ENCODE data around the gene FYCO1. TPM values are rescaled to one million over a fixed set of nuclear protein-coding genes. Genes with fewer than 3 reads are reported as not detected.

FYCO1 gene
- polyA plus RNA-seq, 3 donors: 0.59 to 5.0 (median 1.3) TPM

- Histone ChIP-seq H3K36me3 (replicated peaks in 1 of 2; ENCODE audit: control insufficient read depth in 1 of 2, insufficient read depth in 2 of 2, low read length in 2 of 2) (no peaks in the 10 kb centered on the region), H3K4me3 (replicated peaks in 1 of 3; ENCODE audit: low read depth in 2 of 3, low read length in 3 of 3) (no peak overlapping the region), H3K79me2 (ENCODE audit: insufficient read depth, low read length) (no peaks in the 10 kb centered on the region), H3K27ac (ENCODE audit: low read depth in 1 of 2, low read length in 2 of 2) (no peak overlapping the region), H3K9ac (ENCODE audit: insufficient read depth, low read length, poor library complexity, severe bottlenecking) (no peak overlapping the region), H3K4me1 (ENCODE audit: control insufficient read depth in 1 of 2, insufficient read depth in 2 of 2, low read length in 2 of 2) (peaks cover 36 to 37% of the 10 kb centered on the region in 2 donors), H3K9me3 (replicated peaks in 1 of 2; ENCODE audit: control insufficient read depth in 1 of 2, insufficient read depth in 1 of 2, low read length in 2 of 2) (no peaks in the 10 kb centered on the region), H4K20me1 (ENCODE audit: insufficient read depth, low read length) (no peaks in the 10 kb centered on the region), H3K27me3 (ENCODE audit: control insufficient read depth in 2 of 2, insufficient read depth in 2 of 2, low read length in 2 of 2) (no peaks in the 10 kb centered on the region), H3K4me2 (replicated peaks; ENCODE audit: extremely low read depth, low read length, poor library complexity, severe bottlenecking) (no peak overlapping the region), H2AFZ (ENCODE audit: insufficient read depth, low read depth, low read length, poor library complexity, severe bottlenecking) (no peak overlapping the region)
- TF ChIP-seq CTCF (IDR thresholded peaks at IDR 0.05): no peak
- peaks cover 0 to 7% (median 1%) of the 10 kb centered on the region in 3 donors for H3K27me3 Mint-ChIP-seq (ENCODE audit: low read depth in 3 of 3)
- peak in 2 of 3 donors; percentile 27 to 55 for DNase-seq
- H3K4me3 Mint-ChIP-seq: no peak overlapping the region
- H3K4me1 Mint-ChIP-seq: peaks cover 48% of the 10 kb centered on the region
- peaks cover 2 to 8% (median 6%) of the 10 kb centered on the region in 7 donors for H3K9me3 Mint-ChIP-seq
- H3K27ac Mint-ChIP-seq: peak overlapping the region in 6 of 7 donors; percentile 39 to 82 (median 67)
- H3K36me3 Mint-ChIP-seq: peaks cover 0 to 3% of the 10 kb centered on the region in 2 donors
- WGBS (ENCODE audit: insufficient coverage): no CpG with 5 or more reads among the region's 7 CpGs
- intact Hi-C loops (cut with micrococcal nuclease): loop anchor here in 1 of 2 donors (10.0 kb wide), 1 partner anchor 51 kb away; no protein-coding TSS in a partner anchor
These were observed 17.9 kb upstream of the FYCO1 start for GRCh38 chr3:46013316-46014094.

- Histone ChIP-seq H3K36me3 (replicated peaks in 1 of 2; ENCODE audit: control insufficient read depth in 1 of 2, insufficient read depth in 2 of 2, low read length in 2 of 2) (no peaks in the 10 kb centered on the region), H3K9ac (ENCODE audit: insufficient read depth, low read length, poor library complexity, severe bottlenecking) (no peak overlapping the region), H3K27ac (ENCODE audit: low read depth in 1 of 2, low read length in 2 of 2) (no peak overlapping the region), H3K27me3 (ENCODE audit: control insufficient read depth in 2 of 2, insufficient read depth in 2 of 2, low read length in 2 of 2) (no peaks in the 10 kb centered on the region), H3K9me3 (replicated peaks in 1 of 2; ENCODE audit: control insufficient read depth in 1 of 2, insufficient read depth in 1 of 2, low read length in 2 of 2) (no peaks in the 10 kb centered on the region), H3K4me2 (replicated peaks; ENCODE audit: extremely low read depth, low read length, poor library complexity, severe bottlenecking) (no peak overlapping the region), H2AFZ (ENCODE audit: insufficient read depth, low read depth, low read length, poor library complexity, severe bottlenecking) (no peak overlapping the region), H4K20me1 (ENCODE audit: insufficient read depth, low read length) (no peaks in the 10 kb centered on the region), H3K4me3 (replicated peaks in 1 of 3; ENCODE audit: low read depth in 2 of 3, low read length in 3 of 3) (no peak overlapping the region), H3K79me2 (ENCODE audit: insufficient read depth, low read length) (no peaks in the 10 kb centered on the region), H3K4me1 (ENCODE audit: control insufficient read depth in 1 of 2, insufficient read depth in 2 of 2, low read length in 2 of 2) (peaks cover 23 to 24% of the 10 kb centered on the region in 2 donors)
- Mint-ChIP-seq H3K4me1 (peaks cover 36% of the 10 kb centered on the region), H3K9me3 (peaks cover 2 to 8% (median 6%) of the 10 kb centered on the region in 7 donors), H3K27me3 (ENCODE audit: low read depth in 3 of 3) (peaks cover 0 to 7% (median 1%) of the 10 kb centered on the region in 3 donors), H3K27ac (no peak overlapping the region), H3K36me3 (peaks cover 0 to 3% of the 10 kb centered on the region in 2 donors), H3K4me3 (no peak overlapping the region)
- no peak for TF ChIP-seq CTCF (IDR thresholded peaks at IDR 0.05)
- intact Hi-C loops (cut with micrococcal nuclease): loop anchor here in 1 of 2 donors (10.0 kb wide), 1 partner anchor 53 kb away; no protein-coding TSS in a partner anchor
- WGBS (ENCODE audit: insufficient coverage): 93% methylated on average over 3 of the region's 4 CpGs
- no peak for DNase-seq
These were observed 16.6 kb upstream of the FYCO1 start for GRCh38 chr3:46012246-46012645.
